SH-SY5Y (cell line): ENCODE data around the gene HEXB.

ENCODE experiments used
- GATA2 ChIP-seq: IDR thresholded peaks from 2 replicates; pipeline ENCODE4 v1.6.1; 2011; ENCODE audit warnings: mild to moderate bottlenecking, low read depth, low read length
- GATA3 ChIP-seq: IDR thresholded peaks from 2 replicates; pipeline ENCODE4 v1.6.1; 2011; ENCODE audit warnings: low read depth, mild to moderate bottlenecking, low read length, moderate library complexity

The HEXB gene

GRCh38 chr5:74670396-74671038, 14.5 kb upstream of the HEXB start:
- TF ChIP-seq GATA2: no peak
- TF ChIP-seq GATA3: no peak

- TF ChIP-seq GATA3 (no peak), GATA2 (no peak)
Measured at GRCh38 chr5:74672215-74672877, 12.7 kb upstream of the HEXB start.

GRCh38 chr5:74673011-74673790, 11.8 kb upstream of the HEXB start:
- TF ChIP-seq GATA2 (no peak), GATA3 (no peak)

- TF ChIP-seq GATA2: no peak
- TF ChIP-seq GATA3: no peak
Measured at GRCh38 chr5:74679966-74680365, 5.1 kb upstream of the HEXB start.

GRCh38 chr5:74685979-74686631, 1.1 kb downstream of the HEXB start:
- TF ChIP-seq GATA3 (no peak), GATA2 (no peak)

- no peak for TF ChIP-seq GATA2
- TF ChIP-seq GATA3: no peak
Measured at GRCh38 chr5:74686962-74687751, 2.1 kb downstream of the HEXB start.

- TF ChIP-seq GATA3 (no peak), GATA2 (no peak)
Measured at GRCh38 chr5:74693191-74693590, 8.2 kb downstream of the HEXB start.

- TF ChIP-seq GATA3 (no peak), GATA2 (no peak)
Measured at GRCh38 chr5:74717596-74717995, 32.6 kb downstream of the HEXB start.

GRCh38 chr5:74722271-74722670, 37.2 kb downstream of the HEXB start:
- TF ChIP-seq GATA2: no peak

GRCh38 chr5:74725331-74725730, 40.3 kb downstream of the HEXB start:
- TF ChIP-seq GATA2 (no peak), GATA3 (no peak)

GRCh38 chr5:74736759-74737158, 51.7 kb downstream of the HEXB start:
- TF ChIP-seq GATA2 (no peak), GATA3 (no peak)

GRCh38 chr5:74738406-74738805, 53.4 kb downstream of the HEXB start:
- TF ChIP-seq GATA3 (no peak), GATA2 (no peak)

GRCh38 chr5:74761241-74761640, 76.2 kb downstream of the HEXB start:
- no peak for TF ChIP-seq GATA2
- no peak for TF ChIP-seq GATA3

- no peak for TF ChIP-seq GATA3
- TF ChIP-seq GATA2: no peak
Measured at GRCh38 chr5:74762599-74762998, 77.6 kb downstream of the HEXB start.
